GM21786 (cell line): Measurements from ENCODE around the gene FGF9.

ENCODE experiments used
- ATAC-seq: cut with Tn5 transposase; IDR thresholded peaks from one replicate; pipeline ENCODE4 v1.9.1; 2021; ENCODE audit not compliant: unreplicated experiment

FGF9 gene

GRCh38 chr13:21673789-21674489 is 3.1 kb downstream of the FGF9 start:
- peak; percentile 25 for ATAC-seq

- no peak for ATAC-seq
These were observed 3.7 kb downstream of the FGF9 start for GRCh38 chr13:21674490-21675009.

GRCh38 chr13:21675095-21675991 is 4.5 kb downstream of the FGF9 start:
- no peak for ATAC-seq

GRCh38 chr13:21676611-21677021 is 5.7 kb downstream of the FGF9 start:
- no peak for ATAC-seq

GRCh38 chr13:21677075-21677623 is 6.3 kb downstream of the FGF9 start:
- no peak for ATAC-seq

- no peak for ATAC-seq
These were observed 12.3 kb downstream of the FGF9 start for GRCh38 chr13:21683034-21683733.

GRCh38 chr13:21684576-21684975 is 13.7 kb downstream of the FGF9 start:
- ATAC-seq: no peak

GRCh38 chr13:21685485-21686064 is 14.7 kb downstream of the FGF9 start:
- no peak for ATAC-seq

- ATAC-seq: peak; percentile 95
These were observed 16.0 kb downstream of the FGF9 start for GRCh38 chr13:21686751-21687391.

- ATAC-seq: no peak
These were observed 17.2 kb downstream of the FGF9 start for GRCh38 chr13:21688056-21688455.

- no peak for ATAC-seq
These were observed 18.2 kb downstream of the FGF9 start for GRCh38 chr13:21689097-21689496.

- ATAC-seq: no peak
These were observed 20.1 kb downstream of the FGF9 start for GRCh38 chr13:21690955-21691354.

GRCh38 chr13:21691500-21691899 is 20.6 kb downstream of the FGF9 start:
- ATAC-seq: no peak

GRCh38 chr13:21691928-21692327 is 21.1 kb downstream of the FGF9 start:
- ATAC-seq: no peak

- ATAC-seq: no peak
These were observed 24.0 kb downstream of the FGF9 start for GRCh38 chr13:21694831-21695230.

- no peak for ATAC-seq
These were observed 24.7 kb downstream of the FGF9 start for GRCh38 chr13:21695546-21695945.

- no peak for ATAC-seq
These were observed 26.1 kb downstream of the FGF9 start for GRCh38 chr13:21696865-21697448.

- ATAC-seq: no peak
These were observed 28.2 kb downstream of the FGF9 start for GRCh38 chr13:21698817-21699679.

GRCh38 chr13:21701460-21701859 is 30.6 kb downstream of the FGF9 start:
- no peak for ATAC-seq
